ENCODE measurements around the gene KRT73. TPM values are rescaled to one million over a fixed set of nuclear protein-coding genes. Genes with fewer than 3 reads are reported as not detected.

Gene KRT73
- total and polyA plus RNA-seq, 4 donors: not detected

GRCh38 chr12:52575948-52576347 is 42.4 kb downstream of the KRT73 start:
- Histone ChIP-seq H3K36me3 (ENCODE audit: control insufficient read depth in 4 of 4, insufficient read depth in 3 of 4, low read depth in 1 of 4, low read length in 3 of 4) (no peaks in the 10 kb centered on the region), H3K4me3 (ENCODE audit: low read depth in 1 of 3, low read length in 3 of 3) (no peak overlapping the region), H3K9me3 (ENCODE audit: control insufficient read depth in 4 of 4, low read length in 3 of 4) (no peaks in the 10 kb centered on the region), H3K4me1 (ENCODE audit: control insufficient read depth in 4 of 4, insufficient read depth in 4 of 4, low read length in 3 of 4) (no peaks in the 10 kb centered on the region), H3K27ac (ENCODE audit: low read depth in 1 of 2, low read length in 2 of 2) (no peak overlapping the region), H3K27me3 (ENCODE audit: control insufficient read depth in 4 of 4, insufficient read depth in 4 of 4, low read length in 3 of 4) (no peaks in the 10 kb centered on the region), H3K9ac (ENCODE audit: low read depth in 1 of 2, low read length in 2 of 2) (no peak overlapping the region)
- no peak for TF ChIP-seq MAX (IDR thresholded peaks at IDR 0.05)
- DNase-seq (ENCODE audit: low spot score): no peak
- 93% methylated on average over 3 of the region's 3 CpGs for WGBS

GRCh38 chr12:52575256-52575655 is 43.1 kb downstream of the KRT73 start:
- no peak for TF ChIP-seq FOXA1 (IDR thresholded peaks at IDR 0.05)
- TF ChIP-seq HNF4A (conservative IDR thresholded peaks at IDR 0.05): no peak
- Histone ChIP-seq H3K27ac (ENCODE audit: low read depth in 1 of 2, low read length in 2 of 2) (no peak overlapping the region), H3K27me3 (ENCODE audit: control insufficient read depth in 4 of 4, insufficient read depth in 4 of 4, low read length in 3 of 4) (no peaks in the 10 kb centered on the region), H3K36me3 (ENCODE audit: control insufficient read depth in 4 of 4, insufficient read depth in 3 of 4, low read depth in 1 of 4, low read length in 3 of 4) (no peaks in the 10 kb centered on the region), H3K4me3 (ENCODE audit: low read depth in 1 of 3, low read length in 3 of 3) (no peak overlapping the region), H3K9me3 (ENCODE audit: control insufficient read depth in 4 of 4, low read length in 3 of 4) (no peaks in the 10 kb centered on the region), H3K9ac (ENCODE audit: low read depth in 1 of 2, low read length in 2 of 2) (no peak overlapping the region), H3K4me1 (ENCODE audit: control insufficient read depth in 4 of 4, insufficient read depth in 4 of 4, low read length in 3 of 4) (no peaks in the 10 kb centered on the region)
- DNase-seq (ENCODE audit: low spot score): no peak
- WGBS: 93% methylated on average over 9 of the region's 9 CpGs

GRCh38 chr12:52573743-52574142 is 44.6 kb downstream of the KRT73 start, which contains the start of gene KRT74:
KRT74 (minus strand) TSS chr12:52573843; CDS start chr12:52573777, 66 bp downstream.
- no peak within 1 kb of the TSS for H3K27ac ChIP-seq (ENCODE audit: low read depth in 1 of 2, low read length in 2 of 2)
- no peak within 1 kb of the TSS for H3K4me3 ChIP-seq (ENCODE audit: low read depth in 1 of 3, low read length in 3 of 3)
- no peak within 1 kb of the TSS for H3K9ac ChIP-seq (ENCODE audit: low read depth in 1 of 2, low read length in 2 of 2)
- WGBS: 85% methylated on average over 3 of the region's 3 CpGs
- no peaks in the 10 kb centered on the region for H3K9me3 ChIP-seq (ENCODE audit: control insufficient read depth in 4 of 4, low read length in 3 of 4)
- H3K27me3 ChIP-seq (ENCODE audit: control insufficient read depth in 4 of 4, insufficient read depth in 4 of 4, low read length in 3 of 4): no peaks in the 10 kb centered on the region
- no peak for TF ChIP-seq HNF4G (IDR thresholded peaks at IDR 0.05)
- H3K36me3 ChIP-seq (ENCODE audit: control insufficient read depth in 4 of 4, insufficient read depth in 3 of 4, low read depth in 1 of 4, low read length in 3 of 4): no peaks in the 10 kb centered on the region
- H3K4me1 ChIP-seq (ENCODE audit: control insufficient read depth in 4 of 4, insufficient read depth in 4 of 4, low read length in 3 of 4): no peaks in the 10 kb centered on the region
- DNase-seq (ENCODE audit: low spot score): no peak

DNA sequence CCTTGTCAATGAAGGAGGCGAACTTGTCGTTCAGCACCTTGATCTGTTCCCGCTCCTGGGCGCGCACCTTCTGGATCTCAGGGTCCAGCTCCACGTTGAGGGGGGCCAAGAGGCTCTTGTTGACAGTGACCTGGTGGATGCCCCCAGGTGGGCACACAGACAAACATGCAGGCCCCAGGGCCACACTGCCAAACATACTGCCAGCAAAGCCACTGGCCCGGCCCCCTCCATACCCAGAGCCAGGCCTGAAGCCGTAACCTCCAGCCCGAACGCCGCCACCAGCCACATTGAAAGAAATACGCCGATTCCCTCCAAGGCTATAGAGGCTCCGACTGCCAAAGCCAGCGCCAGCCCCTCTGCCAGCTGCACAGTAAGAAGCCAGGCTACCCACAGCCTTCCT is 45.1 kb downstream of the KRT73 start:
- Histone ChIP-seq H3K9ac (ENCODE audit: low read depth in 1 of 2, low read length in 2 of 2) (no peak overlapping the region), H3K27me3 (ENCODE audit: control insufficient read depth in 4 of 4, insufficient read depth in 4 of 4, low read length in 3 of 4) (no peaks in the 10 kb centered on the region), H3K9me3 (ENCODE audit: control insufficient read depth in 4 of 4, low read length in 3 of 4) (no peaks in the 10 kb centered on the region), H3K4me3 (ENCODE audit: low read depth in 1 of 3, low read length in 3 of 3) (no peak overlapping the region), H3K36me3 (ENCODE audit: control insufficient read depth in 4 of 4, insufficient read depth in 3 of 4, low read depth in 1 of 4, low read length in 3 of 4) (no peaks in the 10 kb centered on the region), H3K27ac (ENCODE audit: low read depth in 1 of 2, low read length in 2 of 2) (no peak overlapping the region), H3K4me1 (ENCODE audit: control insufficient read depth in 4 of 4, insufficient read depth in 4 of 4, low read length in 3 of 4) (no peaks in the 10 kb centered on the region)
- no peak for TF ChIP-seq YY1 (IDR thresholded peaks at IDR 0.05)
- TF ChIP-seq EGR1 (IDR thresholded peaks at IDR 0.05; ENCODE audit: low read depth in 2 of 2): no peak
- TF ChIP-seq NR2F2 (IDR thresholded peaks at IDR 0.05): no peak
- no peak for TF ChIP-seq FOXA2 (IDR thresholded peaks at IDR 0.05)
- no peak for TF ChIP-seq SP1 (IDR thresholded peaks at IDR 0.05)
- no peak for TF ChIP-seq CTCF (IDR thresholded peaks at IDR 0.05; ENCODE audit: low read depth, low read length, missing input control)
- TF ChIP-seq RXRA (IDR thresholded peaks at IDR 0.05): no peak
- TF ChIP-seq FOXA1 (IDR thresholded peaks at IDR 0.05): no peak
- TF ChIP-seq TAF1 (conservative IDR thresholded peaks at IDR 0.05): no peak
- 97% methylated on average over 15 of the region's 15 CpGs for WGBS
- DNase-seq (ENCODE audit: low spot score): no peak
